Liver (tissue), 9 donors: Measurements from ENCODE around the gene NTM. TPM values are rescaled to one million over a fixed set of nuclear protein-coding genes. Genes with fewer than 3 reads are reported as not detected.

Experiments used
- DNase-seq: peaks from one replicate; pipeline ENCODE4 v3.0.0-alpha.2; 2017; ENCODE audit warnings: low spot score
- H3K27ac ChIP-seq, 2 donors: one replicate each; pipeline ENCODE4 v1.7.0; 2013; ENCODE audit warnings: inconsistent platforms in 2 of 2, low read length in 2 of 2, control low read depth in 1 of 2, low read depth in 1 of 2, mild to moderate bottlenecking in 1 of 2
- H3K27me3 ChIP-seq, 4 donors: one replicate each; pipeline versions ENCODE4 v1.6.1 to v1.7.0; 2013; ENCODE audit warnings: low read length in 3 of 4, inconsistent platforms in 1 of 4, mild to moderate bottlenecking in 1 of 4, moderate library complexity in 1 of 4; ENCODE audit not compliant: control insufficient read depth in 4 of 4, insufficient read depth in 4 of 4
- H3K36me3 ChIP-seq, 4 donors: one replicate each; pipeline versions ENCODE4 v1.6.1 to v1.7.0; 2013; ENCODE audit warnings: low read length in 3 of 4, mild to moderate bottlenecking in 3 of 4, low read depth in 1 of 4, moderate library complexity in 1 of 4; ENCODE audit not compliant: control insufficient read depth in 4 of 4, insufficient read depth in 3 of 4
- H3K4me1 ChIP-seq, 4 donors: one replicate each; pipeline versions ENCODE4 v1.6.1 to v1.7.0; 2013; ENCODE audit warnings: low read length in 3 of 4, mild to moderate bottlenecking in 3 of 4, moderate library complexity in 1 of 4; ENCODE audit not compliant: control insufficient read depth in 4 of 4, insufficient read depth in 4 of 4
- H3K4me3 ChIP-seq, 3 donors: one replicate each; pipeline versions ENCODE4 v1.6.1 to v1.7.0; 2013; ENCODE audit warnings: low read length in 3 of 3, control low read depth in 1 of 3, low read depth in 1 of 3, mild to moderate bottlenecking in 1 of 3
- H3K9ac ChIP-seq, 2 donors: one replicate each; pipeline ENCODE4 v1.7.0; 2013; ENCODE audit warnings: low read length in 2 of 2, mild to moderate bottlenecking in 2 of 2, moderate library complexity in 2 of 2, control low read depth in 1 of 2, low read depth in 1 of 2
- H3K9me3 ChIP-seq, 4 donors: one replicate each; pipeline versions ENCODE4 v1.6.1 to v1.7.0; 2013; ENCODE audit warnings: low read length in 3 of 4; ENCODE audit not compliant: control insufficient read depth in 4 of 4
- ATF3 ChIP-seq: IDR thresholded peaks from 2 replicates; pipeline ENCODE4 v1.6.1; 2016; ENCODE audit warnings: antibody characterized with exemption
- CTCF ChIP-seq: fragments of 150-350 bp; IDR thresholded peaks from 2 replicates; pipeline ENCODE4 v1.5.1; 2017; ENCODE audit warnings: improper control_type of control experiment, low read depth, low read length; ENCODE audit not compliant: missing input control
- EGR1 ChIP-seq, 2 donors: IDR thresholded peaks; 2 replicates each; pipeline ENCODE4 v1.6.1; 2016 to 2018; ENCODE audit warnings: antibody characterized with exemption in 2 of 2, low read depth in 2 of 2
- FOXA1 ChIP-seq: IDR thresholded peaks from 2 replicates; pipeline ENCODE4 v1.6.1; 2016; ENCODE audit warnings: antibody characterized with exemption
- FOXA2 ChIP-seq: IDR thresholded peaks from 2 replicates; pipeline ENCODE4 v1.6.1; 2016; ENCODE audit warnings: antibody characterized with exemption
- GABPA ChIP-seq, 2 donors: IDR thresholded peaks in 1 of 2; conservative IDR thresholded peaks in 1 of 2; 2 replicates each; pipeline ENCODE4 v1.6.1; 2016; ENCODE audit warnings: antibody characterized with exemption in 2 of 2, mild to moderate bottlenecking in 1 of 2, moderate library complexity in 1 of 2
- HNF4A ChIP-seq, 2 donors: conservative IDR thresholded peaks; 2 replicates each; pipeline ENCODE4 v1.6.1; 2016; ENCODE audit warnings: antibody characterized with exemption in 2 of 2, mild to moderate bottlenecking in 2 of 2
- HNF4G ChIP-seq: IDR thresholded peaks from 2 replicates; pipeline ENCODE4 v1.6.1; 2016; ENCODE audit warnings: antibody characterized with exemption
- MAX ChIP-seq: IDR thresholded peaks from 2 replicates; pipeline ENCODE4 v1.6.1; 2016; ENCODE audit warnings: antibody characterized with exemption
- NR2F2 ChIP-seq: IDR thresholded peaks from 2 replicates; pipeline ENCODE4 v1.6.1; 2016; ENCODE audit warnings: antibody characterized with exemption
- RAD21 ChIP-seq, 2 donors: IDR thresholded peaks; 2 replicates each; pipeline ENCODE4 v1.6.1; 2016; ENCODE audit warnings: antibody characterized with exemption in 2 of 2, mild to moderate bottlenecking in 2 of 2
- REST ChIP-seq: IDR thresholded peaks from 2 replicates; pipeline ENCODE4 v1.6.1; 2016; ENCODE audit warnings: antibody characterized with exemption, mild to moderate bottlenecking
- RXRA ChIP-seq, 2 donors: IDR thresholded peaks; 2 replicates each; pipeline ENCODE4 v1.6.1; 2017 to 2018; ENCODE audit warnings: antibody characterized with exemption in 2 of 2, mild to moderate bottlenecking in 1 of 2
- SP1 ChIP-seq: IDR thresholded peaks from 2 replicates; pipeline ENCODE4 v1.6.1; 2018; ENCODE audit warnings: antibody characterized with exemption, mild to moderate bottlenecking
- TAF1 ChIP-seq: conservative IDR thresholded peaks from 2 replicates; pipeline ENCODE4 v1.6.1; 2016; ENCODE audit warnings: antibody characterized with exemption, mild to moderate bottlenecking
- ZBTB33 ChIP-seq: IDR thresholded peaks from 2 replicates; pipeline ENCODE4 v1.6.1; 2016; ENCODE audit warnings: antibody characterized with exemption
- WGBS: extraction: QIAGEN DNeasy Blood & Tissue Kit; methylation state at CpG from one replicate; pipeline ENCODE4 v1.1.7; 2013; 5-methylcytosine and 5-hydroxymethylcytosine counted together
- polyA plus RNA-seq, 2 donors: library from polyadenylated mRNA; stranded (reverse) in 1 of 2; unstranded in 1 of 2; fragments of 200-250 nt in 1 of 2; fragments of >200 nt in 1 of 2; fragmentation: Nextera tagmentation in 1 of 2; extraction: Ambion mirVana in 1 of 2; gene quantifications; one replicate each; pipeline versions ENCODE4 v1.2.1 to v1.2.3, GENCODE V29; 2013 to 2015
- total RNA-seq, 2 donors: library from RNA; depleted of rRNA; stranded (reverse); fragments of >200 nt; gene quantifications; one replicate each; pipeline ENCODE4 v1.2.3, GENCODE V29; 2014
- donor health status: healthy.
- donor health status: healthy.
- donor health status: healthy.
- donor health status: healthy.
- donor health status: healthy.

The NTM gene
- total and polyA plus RNA-seq, 4 donors = 0.08 to 1.1 (median 0.08) TPM; not detected in 1

GRCh38 chr11:131331010-131331409 is 39.4 kb upstream of the NTM start:
- H3K9ac ChIP-seq = no peak overlapping the region
- H3K36me3 ChIP-seq = no peaks in the 10 kb centered on the region
- no peaks in the 10 kb centered on the region for H3K27me3 ChIP-seq
- WGBS = 50% methylated on average over 7 of the region's 7 CpGs
- no peaks in the 10 kb centered on the region for H3K9me3 ChIP-seq
- H3K4me3 ChIP-seq = no peak overlapping the region
- TF ChIP-seq FOXA1 = no peak
- TF ChIP-seq RXRA (IDR thresholded peaks at IDR 0.05) = no peak
- TF ChIP-seq SP1 = no peak
- TF ChIP-seq NR2F2 = no peak
- TF ChIP-seq FOXA2 = no peak
- TF ChIP-seq HNF4A (conservative IDR thresholded peaks at IDR 0.05) = no peak
- no peak for TF ChIP-seq MAX
- no peak for TF ChIP-seq HNF4G
- no peak for TF ChIP-seq EGR1 (IDR thresholded peaks at IDR 0.05; ENCODE audit: low read depth in 2 of 2)
- TF ChIP-seq CTCF = no peak
- no peak for TF ChIP-seq RAD21 (IDR thresholded peaks at IDR 0.05)
- no peak for TF ChIP-seq GABPA (IDR thresholded peaks at IDR 0.05 in 1 of 2, conservative IDR thresholded peaks at IDR 0.05 in 1 of 2)
- H3K27ac ChIP-seq = no peak overlapping the region
- no peak for DNase-seq
- no peaks in the 10 kb centered on the region for H3K4me1 ChIP-seq

- no peak for TF ChIP-seq ZBTB33
- no peak for TF ChIP-seq TAF1
- TF ChIP-seq HNF4A (conservative IDR thresholded peaks at IDR 0.05) = no peak
- no peak for TF ChIP-seq REST
- no peak for TF ChIP-seq HNF4G
- TF ChIP-seq RXRA (IDR thresholded peaks at IDR 0.05) = no peak
- TF ChIP-seq RAD21 (IDR thresholded peaks at IDR 0.05) = no peak
- no peak for TF ChIP-seq ATF3
- TF ChIP-seq GABPA (IDR thresholded peaks at IDR 0.05 in 1 of 2, conservative IDR thresholded peaks at IDR 0.05 in 1 of 2) = no peak
- TF ChIP-seq FOXA2 = no peak
- TF ChIP-seq CTCF = no peak
- Histone ChIP-seq H3K4me1 (no peaks in the 10 kb centered on the region), H3K4me3 (no peak overlapping the region), H3K27ac (no peak overlapping the region), H3K9ac (no peak overlapping the region), H3K9me3 (no peaks in the 10 kb centered on the region), H3K36me3 (no peaks in the 10 kb centered on the region), H3K27me3 (no peaks in the 10 kb centered on the region)
- 65% methylated on average over 5 of the region's 5 CpGs for WGBS
- no peak for DNase-seq
These were observed 38.9 kb upstream of the NTM start for GRCh38 chr11:131331546-131331945.
